Measurements from ENCODE around the gene DEPP1. TPM values are rescaled to one million over a fixed set of nuclear protein-coding genes. Genes with fewer than 3 reads are reported as not detected.

Gene DEPP1
- total RNA-seq, 4 donors from 2014 or later = 48.3 to 428 (median 103) TPM

DNA sequence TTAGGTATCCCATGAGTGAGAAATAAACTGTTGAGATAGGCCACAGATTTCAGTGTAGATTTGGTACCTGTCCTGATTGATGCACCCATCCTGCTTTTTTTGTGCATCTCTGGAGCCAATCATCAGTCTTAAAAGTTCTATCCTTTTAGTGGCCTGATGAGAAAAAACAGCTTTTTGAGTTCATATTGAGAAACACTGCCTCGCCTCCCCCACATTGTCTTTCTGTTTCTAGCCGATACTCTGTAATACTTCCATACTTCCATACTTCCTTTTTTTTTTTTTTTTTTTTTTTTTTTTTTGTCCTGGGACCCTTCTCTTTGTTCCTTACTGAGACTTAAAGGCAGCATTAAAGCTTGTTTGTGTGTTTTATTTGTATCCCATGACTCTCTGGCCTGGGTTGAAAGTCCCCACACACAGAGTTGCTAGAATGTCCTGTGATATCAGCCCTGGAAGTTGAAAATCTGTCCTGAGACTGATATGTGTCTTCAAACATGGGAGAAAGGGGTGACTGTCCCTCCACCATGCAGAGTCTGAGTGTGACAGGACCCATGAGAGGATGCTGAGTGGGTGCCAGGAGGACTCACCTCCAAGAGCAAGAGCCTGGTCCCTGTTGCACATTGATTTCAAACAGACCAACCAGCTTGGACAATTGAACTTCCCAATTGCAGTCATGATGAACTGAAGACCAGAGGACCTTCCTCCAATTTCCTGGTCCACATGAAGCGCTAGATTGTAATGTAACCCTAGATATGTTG lies 27.8 kb upstream of the DEPP1 start:
- peaks cover 0 to 26% of the 10 kb centered on the region in 2 donors for H3K36me3 ChIP-seq
- no peak for ATAC-seq
- 82 to 88% methylated on average over 3 of the region's 3 CpGs for WGBS, 2 donors (ENCODE audit: low coverage in 1 of 2)
- peak overlapping the region in 1 of 4 donors; percentile 24 for H3K27ac ChIP-seq
- H3K9me3 ChIP-seq = no peaks in the 10 kb centered on the region
- no peak for TF ChIP-seq POLR2A (IDR thresholded peaks at IDR 0.05)
- TF ChIP-seq POLR2AphosphoS5 (IDR thresholded peaks at IDR 0.05) = no peak
- H3K4me3 ChIP-seq = no peak overlapping the region
- H3K4me1 ChIP-seq = peaks cover 2 to 52% (median 3%) of the 10 kb centered on the region in 3 donors
- no peaks in the 10 kb centered on the region for H3K27me3 ChIP-seq

DNA sequence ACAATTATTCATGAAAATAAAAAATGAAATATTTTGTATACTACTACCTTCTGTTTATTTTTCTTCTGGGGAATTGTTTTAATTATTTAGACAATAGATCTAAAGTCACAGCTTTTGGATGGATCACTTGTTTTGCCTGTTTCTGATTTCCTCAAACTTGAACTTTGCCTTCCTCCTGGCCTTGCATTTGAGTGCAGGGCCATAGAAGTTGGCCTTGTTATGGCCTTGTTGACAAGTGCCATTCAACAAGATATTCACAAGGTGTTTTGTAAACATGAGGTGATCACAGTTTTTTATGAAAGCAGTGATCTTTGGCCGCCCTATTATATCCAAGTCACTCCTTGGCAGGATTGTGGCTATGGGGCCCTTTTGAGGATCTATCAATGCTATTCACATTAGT lies 26.7 kb upstream of the DEPP1 start:
- no peak for TF ChIP-seq POLR2A (IDR thresholded peaks at IDR 0.05)
- TF ChIP-seq EP300 (IDR thresholded peaks at IDR 0.05) = no peak
- TF ChIP-seq POLR2AphosphoS5 (IDR thresholded peaks at IDR 0.05) = no peak
- H3K27me3 ChIP-seq = no peaks in the 10 kb centered on the region
- WGBS, 2 donors (ENCODE audit: low coverage in 1 of 2) = 89 to 100% methylated on average over 1 of the region's 1 CpG
- H3K4me1 ChIP-seq = peaks cover 2 to 56% (median 3%) of the 10 kb centered on the region in 3 donors
- peaks cover 0 to 26% of the 10 kb centered on the region in 2 donors for H3K36me3 ChIP-seq
- no peak overlapping the region for H3K27ac ChIP-seq
- ATAC-seq = no peak
- no peaks in the 10 kb centered on the region for H3K9me3 ChIP-seq
- no peak overlapping the region for H3K4me3 ChIP-seq

DNA sequence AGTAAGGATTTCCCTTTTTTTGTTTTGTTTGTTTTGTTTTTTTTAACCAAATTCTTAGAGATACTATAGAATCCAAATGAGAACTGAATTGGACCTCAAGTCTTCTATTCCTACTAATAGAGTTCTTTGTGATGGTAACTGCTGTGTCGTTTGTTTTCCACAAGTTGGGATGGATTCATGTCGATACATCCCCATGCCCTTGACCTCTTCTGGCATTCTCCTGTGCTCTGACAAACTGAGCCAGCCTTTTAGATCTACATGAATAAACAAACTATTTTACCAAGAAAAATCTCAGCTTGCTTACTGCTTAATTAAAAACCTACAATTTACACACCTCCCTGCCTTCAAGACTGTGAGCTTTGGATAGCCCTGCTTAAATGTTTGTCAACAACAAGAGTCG lies 26.1 kb upstream of the DEPP1 start:
- H3K36me3 ChIP-seq = peaks cover 0 to 26% of the 10 kb centered on the region in 2 donors
- no peak overlapping the region for H3K27ac ChIP-seq
- peaks cover 2 to 62% (median 4%) of the 10 kb centered on the region in 3 donors for H3K4me1 ChIP-seq
- no peaks in the 10 kb centered on the region for H3K27me3 ChIP-seq
- ATAC-seq = no peak
- TF ChIP-seq EP300 (IDR thresholded peaks at IDR 0.05) = no peak
- H3K4me3 ChIP-seq = no peak overlapping the region
- H3K9me3 ChIP-seq = no peaks in the 10 kb centered on the region
- WGBS, 2 donors (ENCODE audit: low coverage in 1 of 2) = 61 to 72% methylated on average over 3 of the region's 3 CpGs

DNA sequence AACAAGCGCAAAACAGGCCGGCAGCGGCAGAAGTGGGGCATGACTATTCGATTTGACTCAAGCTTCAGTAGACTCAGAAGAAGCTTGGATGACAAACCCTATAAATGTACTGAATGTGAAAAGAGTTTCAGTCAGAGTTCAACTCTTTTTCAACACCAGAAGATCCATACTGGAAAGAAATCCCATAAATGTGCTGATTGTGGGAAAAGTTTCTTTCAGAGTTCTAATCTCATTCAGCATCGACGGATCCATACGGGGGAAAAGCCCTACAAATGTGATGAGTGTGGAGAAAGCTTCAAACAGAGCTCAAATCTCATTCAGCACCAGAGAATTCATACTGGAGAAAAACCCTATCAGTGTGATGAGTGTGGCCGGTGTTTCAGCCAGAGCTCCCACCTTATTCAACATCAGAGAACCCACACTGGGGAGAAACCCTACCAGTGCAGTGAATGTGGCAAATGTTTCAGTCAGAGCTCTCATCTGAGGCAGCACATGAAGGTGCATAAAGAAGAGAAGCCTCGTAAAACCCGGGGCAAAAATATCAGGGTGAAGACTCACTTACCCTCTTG lies 24.9 kb upstream of the DEPP1 start:
- whole genome bisulfite sequencing, 2 donors (ENCODE audit: low coverage in 1 of 2) = 83 to 91% methylated on average over 5 to 9 of the region's 10 CpGs
- Histone ChIP-seq H3K36me3 (peaks cover 0 to 26% of the 10 kb centered on the region in 2 donors), H3K4me1 (peaks cover 2 to 69% (median 9%) of the 10 kb centered on the region in 3 donors), H3K4me3 (no peak overlapping the region), H3K9me3 (no peaks in the 10 kb centered on the region), H3K27me3 (no peaks in the 10 kb centered on the region), H3K27ac (no peak overlapping the region)
- TF ChIP-seq EP300 (IDR thresholded peaks at IDR 0.05) = no peak
- TF ChIP-seq, protein P1, sequence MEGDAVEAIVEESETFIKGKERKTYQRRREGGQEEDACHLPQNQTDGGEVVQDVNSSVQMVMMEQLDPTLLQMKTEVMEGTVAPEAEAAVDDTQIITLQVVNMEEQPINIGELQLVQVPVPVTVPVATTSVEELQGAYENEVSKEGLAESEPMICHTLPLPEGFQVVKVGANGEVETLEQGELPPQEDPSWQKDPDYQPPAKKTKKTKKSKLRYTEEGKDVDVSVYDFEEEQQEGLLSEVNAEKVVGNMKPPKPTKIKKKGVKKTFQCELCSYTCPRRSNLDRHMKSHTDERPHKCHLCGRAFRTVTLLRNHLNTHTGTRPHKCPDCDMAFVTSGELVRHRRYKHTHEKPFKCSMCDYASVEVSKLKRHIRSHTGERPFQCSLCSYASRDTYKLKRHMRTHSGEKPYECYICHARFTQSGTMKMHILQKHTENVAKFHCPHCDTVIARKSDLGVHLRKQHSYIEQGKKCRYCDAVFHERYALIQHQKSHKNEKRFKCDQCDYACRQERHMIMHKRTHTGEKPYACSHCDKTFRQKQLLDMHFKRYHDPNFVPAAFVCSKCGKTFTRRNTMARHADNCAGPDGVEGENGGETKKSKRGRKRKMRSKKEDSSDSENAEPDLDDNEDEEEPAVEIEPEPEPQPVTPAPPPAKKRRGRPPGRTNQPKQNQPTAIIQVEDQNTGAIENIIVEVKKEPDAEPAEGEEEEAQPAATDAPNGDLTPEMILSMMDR (IDR thresholded peaks at IDR 0.05) = no peak
- no peak for TF ChIP-seq POLR2AphosphoS5 (IDR thresholded peaks at IDR 0.05)
- TF ChIP-seq POLR2A (IDR thresholded peaks at IDR 0.05) = no peak
- no peak for ATAC-seq

DNA sequence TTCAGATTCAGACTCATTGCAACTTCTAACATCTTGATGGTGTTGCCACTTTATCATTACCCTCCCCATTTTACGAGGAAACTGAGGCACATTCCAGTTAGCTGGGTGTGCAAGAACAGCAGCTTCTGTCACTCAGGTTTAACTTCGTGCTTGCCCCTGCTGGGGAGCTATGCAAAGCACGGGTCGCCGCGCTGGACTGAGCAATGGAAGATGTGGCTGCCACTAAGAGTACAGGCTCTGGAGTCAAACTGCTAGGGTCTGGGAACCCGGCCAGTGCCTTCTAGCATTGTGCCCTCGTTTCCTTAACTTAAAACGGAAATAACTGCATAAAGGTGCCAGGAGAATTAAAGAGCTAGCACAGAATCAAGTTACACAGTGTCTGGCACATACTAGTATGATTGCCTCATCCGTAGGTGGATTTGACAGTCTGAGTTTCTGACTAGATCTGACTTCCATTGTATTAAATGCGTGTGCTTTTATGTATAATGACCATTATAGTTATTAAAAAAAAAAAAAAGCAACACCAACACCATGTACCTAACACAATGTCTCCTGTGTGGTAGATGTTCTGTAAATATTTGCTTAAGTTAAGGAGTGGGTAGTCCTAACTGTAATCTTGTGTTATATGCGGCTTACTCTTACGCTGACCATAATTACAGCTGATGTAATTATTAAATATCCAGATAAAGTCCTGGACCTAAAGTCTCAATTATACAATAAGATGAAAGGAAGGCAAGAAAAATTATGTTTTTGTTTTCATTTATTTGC lies 23.0 kb upstream of the DEPP1 start:
- WGBS, 2 donors (ENCODE audit: low coverage in 1 of 2) = 8 to 10% methylated on average over 6 to 9 of the region's 13 CpGs
- Histone ChIP-seq H3K36me3 (peaks cover 0 to 26% of the 10 kb centered on the region in 2 donors), H3K4me3 (peak overlapping the region; percentile 35 to 68), H3K27me3 (no peaks in the 10 kb centered on the region), H3K27ac (peak overlapping the region; percentile 89 to 97 (median 94)), H3K4me1 (peaks cover 6 to 77% (median 16%) of the 10 kb centered on the region in 3 donors), H3K9me3 (no peaks in the 10 kb centered on the region)
- TF ChIP-seq, protein P1 (IDR thresholded peaks at IDR 0.05) = peak in 3 of 4 experiments; percentile 23 to 50 (median 42)
- TF ChIP-seq EP300 (IDR thresholded peaks at IDR 0.05) (no peak), POLR2A (IDR thresholded peaks at IDR 0.05) (no peak), POLR2AphosphoS5 (IDR thresholded peaks at IDR 0.05) (peak; percentile 45)
- ATAC-seq = peak; percentile 37

DNA sequence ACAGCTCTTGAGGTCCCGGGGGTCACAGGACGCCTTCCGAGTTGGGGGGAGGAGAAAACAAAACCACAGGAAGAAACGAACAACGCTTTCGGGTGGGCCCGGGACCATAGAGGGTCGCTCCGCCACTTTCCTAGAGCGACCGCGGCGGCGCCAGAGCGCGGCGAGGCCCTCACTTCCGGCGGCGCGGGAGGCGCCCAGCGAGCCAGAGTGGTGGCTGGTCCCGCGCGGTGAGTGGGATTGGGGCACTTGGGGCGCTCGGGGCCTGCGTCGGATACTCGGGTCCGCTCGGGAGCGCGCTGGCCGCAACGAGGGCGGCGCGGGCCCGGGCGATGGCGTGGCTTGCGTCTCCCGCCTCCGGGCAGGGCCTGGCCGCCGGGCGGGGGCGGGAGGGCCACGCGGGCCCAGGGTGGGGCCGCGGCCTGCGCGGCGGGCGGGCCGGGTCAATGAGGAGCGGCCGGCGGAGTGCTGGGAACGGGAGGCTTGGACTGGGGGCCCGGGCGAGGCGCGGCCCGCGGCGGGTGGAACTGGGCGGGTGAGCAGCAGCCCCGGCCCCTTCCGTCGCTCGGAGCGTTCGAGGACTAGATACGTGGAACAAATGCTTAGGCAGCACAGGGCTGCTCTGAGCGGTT lies 22.3 kb upstream of the DEPP1 start, which contains the start of gene ZNF22:
TSS of gene ZNF22 (plus strand) at position 172 of the 629 bp plus-strand sequence. CDS start 2,446 bp downstream, outside the sequence.
- TF ChIP-seq, protein P1 (IDR thresholded peaks at IDR 0.05) = peak in 3 of 4 experiments; percentile 33 to 44 (median 40)
- no peak for TF ChIP-seq EP300 (IDR thresholded peaks at IDR 0.05)
- TF ChIP-seq POLR2A (IDR thresholded peaks at IDR 0.05) = peak; percentile 62 to 71
- peak; percentile 14 for TF ChIP-seq POLR2AphosphoS5 (IDR thresholded peaks at IDR 0.05)
- Histone ChIP-seq H3K4me1 (peaks cover 12 to 83% (median 23%) of the 10 kb centered on the region in 3 donors), H3K36me3 (peaks cover 0 to 26% of the 10 kb centered on the region in 2 donors), H3K9me3 (no peaks in the 10 kb centered on the region), H3K27me3 (no peaks in the 10 kb centered on the region), H3K4me3 (peak within 1 kb of the TSS; percentile 35 to 68), H3K27ac (peak within 1 kb of the TSS; percentile 89 to 97 (median 94))
- peak; percentile 66 for ATAC-seq
- WGBS, 2 donors (ENCODE audit: low coverage in 1 of 2) = 0% methylated on average over 8 to 12 of the region's 79 CpGs
